Stimulated activated CD8-positive, alpha-beta memory T cell treated with anti-CD3 and anti-CD28 coated beads, Interleukin-15, amount 100 ng/mL, for 48 hours (primary cell): ENCODE measurements around the gene PPP2R5D.

Experiments used
- DNase-seq, 2 donors: peaks; one replicate each; pipeline ENCODE4 v3.0.0-alpha.2; 2020; ENCODE audit warnings: low read depth in 2 of 2

PPP2R5D gene

GRCh38 chr6:43058531-43058930, 74.2 kb downstream of the PPP2R5D start:
- no peak for DNase-seq

- DNase-seq, result peak; percentile 95 to 96
These were observed 75.0 kb downstream of the PPP2R5D start, which contains the start of the genes KLC4 and MRPL2 for GRCh38 chr6:43059168-43060033. Gene KLC4, plus strand, starts transcription at chr6:43059631. Its CDS starts 1,705 bp downstream, at chr6:43061336. Gene MRPL2, minus strand, starts transcription at chr6:43059434. Its CDS starts 53 bp downstream, at chr6:43059381.

- no peak for DNase-seq
These were observed 75.8 kb downstream of the PPP2R5D start for GRCh38 chr6:43060034-43060754.

- DNase-seq, result no peak
These were observed 76.6 kb downstream of the PPP2R5D start for GRCh38 chr6:43060755-43061633.

GRCh38 chr6:43061861-43062260, 77.5 kb downstream of the PPP2R5D start:
- no peak for DNase-seq
